ENCODE results near the gene FBN3. TPM values are rescaled to one million over a fixed set of nuclear protein-coding genes. Genes with fewer than 3 reads are reported as not detected.
"Not testable (repeated sequence)": the region's sequence is repeated elsewhere in the genome, so short reads cannot be mapped to it uniquely, and the experiment has no call there.

FBN3 gene
- total and polyA plus RNA-seq, 4 donors: 7.5 to 31.7 (median 14.5) TPM

DNA sequence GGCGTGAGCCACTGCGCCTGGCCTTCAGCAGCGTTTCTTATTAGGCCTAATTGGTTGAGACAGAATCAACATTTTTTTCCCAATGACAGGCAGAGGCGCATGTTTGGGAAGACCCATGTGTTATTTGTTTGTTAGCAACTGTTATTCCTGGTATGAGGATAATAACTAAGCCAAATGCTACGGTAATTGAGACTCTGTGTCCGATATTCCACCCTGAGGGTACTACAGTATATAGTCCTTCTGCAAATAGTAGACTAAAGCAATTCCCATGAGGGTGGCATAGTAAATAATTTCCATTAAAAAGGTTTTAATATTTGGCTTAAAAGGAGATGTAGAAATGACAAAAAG lies 115.2 kb downstream of the FBN3 start:
- Histone ChIP-seq H3K27ac (ENCODE audit: low read depth, low read length) (no peak overlapping the region), H3K36me3 (ENCODE audit: control insufficient read depth, insufficient read depth, low read length) (no peaks in the 10 kb centered on the region), H3K4me3 (ENCODE audit: low read depth, low read length) (no peak overlapping the region), H3K4me1 (ENCODE audit: control insufficient read depth, insufficient read depth, low read length) (peaks cover 11% of the 10 kb centered on the region), H3K9me3 (ENCODE audit: control insufficient read depth, insufficient read depth, low read length) (no peaks in the 10 kb centered on the region), H3K27me3 (ENCODE audit: control insufficient read depth, insufficient read depth, low read length) (no peaks in the 10 kb centered on the region)
- no peak for DNase-seq (ENCODE audit: low read depth in 4 of 6, low spot score in 6 of 6)
- 89% methylated on average over 4 of the region's 6 CpGs for WGBS (ENCODE audit: insufficient coverage)

DNA sequence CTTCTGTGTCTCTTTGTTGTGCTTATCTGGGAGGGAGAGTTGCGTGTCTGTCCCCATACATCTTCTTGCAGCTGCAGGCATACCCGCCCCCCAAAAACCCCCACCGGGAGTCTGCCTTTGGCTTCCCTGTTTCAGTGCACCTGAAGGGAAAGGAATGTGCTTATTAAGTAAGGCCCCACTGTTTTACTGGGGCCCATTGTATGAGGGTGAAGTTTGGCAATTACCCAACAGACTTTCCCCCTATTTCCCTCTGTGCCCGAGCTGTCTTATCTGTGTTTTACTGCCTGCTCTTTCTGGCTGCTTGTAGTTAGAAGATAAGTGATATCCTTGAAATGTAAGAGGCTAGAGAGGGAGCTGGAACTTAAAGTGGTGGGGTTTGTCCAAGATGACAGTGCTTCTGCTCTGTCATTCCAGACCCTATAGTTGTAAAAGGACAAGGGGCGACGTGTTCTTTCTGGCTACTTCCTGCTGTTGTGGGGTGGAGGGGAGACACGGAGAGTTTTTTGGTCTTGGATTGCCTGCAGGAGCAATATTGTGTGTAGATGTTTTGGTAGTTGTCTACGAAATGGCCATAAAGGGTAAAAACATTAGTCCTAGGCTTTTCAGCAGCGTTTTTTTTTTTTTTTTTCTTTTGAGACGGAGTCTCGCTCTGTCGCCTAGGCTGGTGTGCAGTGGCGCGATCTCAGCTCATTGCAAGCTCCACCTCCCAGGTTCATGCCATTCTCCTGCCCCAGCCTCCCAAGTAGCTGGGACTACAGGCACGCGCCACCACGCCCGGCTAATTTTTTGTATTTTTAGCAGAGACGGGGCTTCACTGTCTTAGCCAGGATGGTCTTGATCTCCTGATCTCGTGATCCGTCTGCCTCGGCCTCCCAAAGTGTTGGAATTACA lies 115.9 kb downstream of the FBN3 start:
- not testable (repeated sequence) for H3K36me3 ChIP-seq (ENCODE audit: control insufficient read depth, insufficient read depth, low read length); H3K9me3 ChIP-seq (ENCODE audit: control insufficient read depth, insufficient read depth, low read length); H3K27me3 ChIP-seq (ENCODE audit: control insufficient read depth, insufficient read depth, low read length); H3K27ac ChIP-seq (ENCODE audit: low read depth, low read length); DNase-seq (ENCODE audit: low read depth in 4 of 6, low spot score in 6 of 6); H3K4me3 ChIP-seq (ENCODE audit: low read depth, low read length)
- peaks cover 16% of the 10 kb centered on the region for H3K4me1 ChIP-seq (ENCODE audit: control insufficient read depth, insufficient read depth, low read length)
- WGBS (ENCODE audit: insufficient coverage): 72% methylated on average over 18 of the region's 22 CpGs

DNA sequence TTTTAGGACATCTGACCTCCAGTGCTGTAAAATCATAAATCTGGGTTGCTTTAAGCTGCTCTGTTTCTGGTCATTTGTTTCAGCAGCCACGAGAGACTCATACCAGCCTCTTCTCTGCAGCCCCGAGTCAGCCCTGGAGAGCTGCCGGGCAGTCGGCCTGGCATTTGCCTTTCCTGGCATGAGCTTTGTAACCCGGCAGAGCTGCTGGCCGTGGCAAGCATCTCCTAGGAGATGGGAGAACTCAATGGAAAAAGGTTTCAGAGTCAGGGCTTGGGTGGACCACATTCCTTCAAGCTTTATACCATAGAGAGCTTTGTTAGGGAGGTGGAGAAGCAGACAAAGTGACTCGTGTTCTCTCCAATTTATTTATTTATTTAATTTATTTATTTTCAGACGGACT lies 118.4 kb downstream of the FBN3 start:
- WGBS (ENCODE audit: insufficient coverage): 65% methylated on average over 5 of the region's 8 CpGs
- H3K27me3 ChIP-seq (ENCODE audit: control insufficient read depth, insufficient read depth, low read length): no peaks in the 10 kb centered on the region
- no peaks in the 10 kb centered on the region for H3K36me3 ChIP-seq (ENCODE audit: control insufficient read depth, insufficient read depth, low read length)
- no peak overlapping the region for H3K27ac ChIP-seq (ENCODE audit: low read depth, low read length)
- H3K4me3 ChIP-seq (ENCODE audit: low read depth, low read length): no peak overlapping the region
- H3K4me1 ChIP-seq (ENCODE audit: control insufficient read depth, insufficient read depth, low read length): peaks cover 16% of the 10 kb centered on the region
- H3K9me3 ChIP-seq (ENCODE audit: control insufficient read depth, insufficient read depth, low read length): no peaks in the 10 kb centered on the region
- DNase-seq (ENCODE audit: low read depth in 4 of 6, low spot score in 6 of 6): peak in 2 of 6 donors; percentile 49 to 61

DNA sequence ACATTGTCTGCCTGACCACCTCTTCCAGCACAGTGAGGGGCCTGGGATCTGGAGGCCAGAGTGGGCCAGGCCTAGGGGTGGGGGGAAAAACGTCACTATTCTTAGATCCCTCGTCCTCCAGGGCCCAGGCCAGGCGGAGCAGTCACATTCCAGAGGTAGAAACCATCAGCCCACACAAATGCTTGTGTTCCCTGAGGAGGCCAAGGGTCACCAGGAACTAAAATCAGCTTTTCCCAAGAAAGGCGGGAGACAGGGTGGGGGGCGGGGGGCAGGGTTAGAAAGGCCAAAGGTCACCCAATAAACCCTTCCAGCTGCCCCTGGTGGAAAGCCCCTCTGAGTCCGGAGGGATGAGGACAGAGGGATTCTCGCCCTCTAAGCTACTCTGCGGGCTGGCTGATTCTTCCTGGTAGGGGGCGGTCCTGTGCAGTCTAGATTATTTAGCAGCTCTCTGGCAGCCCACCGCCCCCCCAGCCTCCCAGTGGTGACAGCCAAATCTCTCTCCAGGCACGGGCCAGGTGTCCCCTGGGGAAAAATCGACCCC lies 120.4 kb downstream of the FBN3 start:
- no peak overlapping the region for H3K4me3 ChIP-seq (ENCODE audit: low read depth, low read length)
- no peak overlapping the region for H3K27ac ChIP-seq (ENCODE audit: low read depth, low read length)
- H3K27me3 ChIP-seq (ENCODE audit: control insufficient read depth, insufficient read depth, low read length): no peaks in the 10 kb centered on the region
- H3K4me1 ChIP-seq (ENCODE audit: control insufficient read depth, insufficient read depth, low read length): peaks cover 16% of the 10 kb centered on the region
- WGBS (ENCODE audit: insufficient coverage): 38% methylated on average over 4 of the region's 12 CpGs
- no peaks in the 10 kb centered on the region for H3K9me3 ChIP-seq (ENCODE audit: control insufficient read depth, insufficient read depth, low read length)
- H3K36me3 ChIP-seq (ENCODE audit: control insufficient read depth, insufficient read depth, low read length): no peaks in the 10 kb centered on the region
- DNase-seq (ENCODE audit: low read depth in 4 of 6, low spot score in 6 of 6): peak in 1 of 6 donors; percentile 21

DNA sequence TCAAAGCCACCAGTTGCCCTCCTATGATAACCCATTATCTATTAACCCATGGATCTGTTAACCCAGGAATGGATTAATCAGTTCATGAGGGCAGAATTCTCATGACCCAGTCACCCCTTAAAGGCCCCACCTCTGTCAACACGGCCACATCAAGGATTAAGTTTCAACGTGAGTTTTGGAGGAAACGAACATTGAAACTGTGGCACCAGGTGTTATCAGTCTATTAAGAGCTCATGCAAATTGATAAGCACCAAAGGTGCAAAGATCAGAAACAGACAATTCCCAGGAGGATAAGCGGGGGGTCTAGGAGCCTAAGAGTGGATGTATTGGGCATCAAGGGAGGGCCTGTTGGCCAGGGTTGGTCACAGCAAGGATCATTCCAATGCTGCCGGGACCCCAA lies 124.1 kb downstream of the FBN3 start:
- WGBS (ENCODE audit: insufficient coverage): 99% methylated on average over 4 of the region's 5 CpGs
- Histone ChIP-seq H3K36me3 (ENCODE audit: control insufficient read depth, insufficient read depth, low read length) (no peaks in the 10 kb centered on the region), H3K27me3 (ENCODE audit: control insufficient read depth, insufficient read depth, low read length) (no peaks in the 10 kb centered on the region), H3K27ac (ENCODE audit: low read depth, low read length) (no peak overlapping the region), H3K4me3 (ENCODE audit: low read depth, low read length) (no peak overlapping the region), H3K9me3 (ENCODE audit: control insufficient read depth, insufficient read depth, low read length) (no peaks in the 10 kb centered on the region), H3K4me1 (ENCODE audit: control insufficient read depth, insufficient read depth, low read length) (peaks cover 11% of the 10 kb centered on the region)
- no peak for DNase-seq (ENCODE audit: low read depth in 4 of 6, low spot score in 6 of 6)

DNA sequence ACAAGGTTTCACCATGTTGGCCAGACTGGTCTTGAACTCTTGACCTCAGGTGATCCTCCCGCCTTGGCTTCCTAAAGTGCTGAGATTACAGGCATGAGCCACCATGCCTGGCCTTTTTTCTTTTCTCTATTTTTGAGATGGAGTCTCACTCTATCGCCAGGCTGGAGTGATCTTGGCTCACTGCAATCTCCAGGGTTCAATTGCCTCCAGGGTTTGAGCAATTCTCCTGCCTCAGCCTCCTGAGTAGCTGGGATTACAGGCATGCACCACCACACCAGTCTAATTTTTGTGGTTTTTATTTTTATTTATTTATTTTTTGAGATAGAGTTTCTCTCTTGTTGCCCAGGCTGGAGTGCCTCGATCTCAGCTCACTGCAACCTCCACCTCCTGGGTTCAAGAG lies 125.1 kb downstream of the FBN3 start:
- not testable (repeated sequence) for H3K4me3 ChIP-seq (ENCODE audit: low read depth, low read length); H3K9me3 ChIP-seq (ENCODE audit: control insufficient read depth, insufficient read depth, low read length); DNase-seq (ENCODE audit: low read depth in 4 of 6, low spot score in 6 of 6); H3K36me3 ChIP-seq (ENCODE audit: control insufficient read depth, insufficient read depth, low read length); H3K27me3 ChIP-seq (ENCODE audit: control insufficient read depth, insufficient read depth, low read length); H3K27ac ChIP-seq (ENCODE audit: low read depth, low read length)
- WGBS (ENCODE audit: insufficient coverage): 100% methylated on average over 1 of the region's 3 CpGs
- H3K4me1 ChIP-seq (ENCODE audit: control insufficient read depth, insufficient read depth, low read length): peaks cover 10% of the 10 kb centered on the region

DNA sequence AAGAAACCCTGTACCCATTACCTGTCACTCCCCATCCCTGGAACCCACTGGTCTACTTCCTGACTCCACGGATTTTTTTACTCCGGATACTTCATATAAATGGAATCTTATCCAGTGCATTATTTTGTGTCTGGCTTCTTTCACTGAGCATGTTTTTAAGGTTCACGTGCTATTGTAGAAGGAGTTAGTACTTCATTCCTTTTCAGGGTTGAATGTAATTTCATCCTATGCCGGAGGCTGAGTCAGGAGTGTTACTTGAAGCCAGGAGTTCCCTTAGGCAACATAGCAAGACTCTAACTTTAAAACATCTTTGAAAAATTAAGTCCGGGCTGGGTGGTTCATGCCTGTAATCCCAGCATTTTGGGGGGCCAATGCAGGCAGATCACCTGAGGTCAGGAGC lies 126.0 kb downstream of the FBN3 start:
- no peaks in the 10 kb centered on the region for H3K27me3 ChIP-seq (ENCODE audit: control insufficient read depth, insufficient read depth, low read length)
- H3K4me3 ChIP-seq (ENCODE audit: low read depth, low read length): no peak overlapping the region

DNA sequence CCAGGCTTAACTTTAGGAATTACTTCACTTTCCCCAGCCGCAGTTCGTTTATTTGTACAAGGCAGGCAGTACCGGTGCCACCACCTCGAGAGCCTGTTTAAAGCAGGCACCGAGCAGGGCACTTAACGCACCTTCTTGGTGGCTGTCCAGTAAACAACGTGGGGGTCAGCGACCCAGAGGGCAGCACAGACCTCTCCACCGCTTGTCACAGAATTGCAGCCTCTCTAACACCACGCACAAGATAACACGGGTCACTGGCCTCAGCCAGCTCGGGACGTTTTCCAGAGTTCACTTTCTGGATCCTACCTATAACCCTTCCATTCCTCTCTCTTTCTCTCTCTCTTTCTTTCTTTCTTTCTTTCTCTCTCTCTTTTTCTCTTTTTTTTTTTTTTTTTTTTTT lies 127.1 kb downstream of the FBN3 start:
- Histone ChIP-seq H3K4me1 (ENCODE audit: control insufficient read depth, insufficient read depth, low read length) (no peaks in the 10 kb centered on the region), H3K4me3 (ENCODE audit: low read depth, low read length) (no peak overlapping the region), H3K27me3 (ENCODE audit: control insufficient read depth, insufficient read depth, low read length) (no peaks in the 10 kb centered on the region), H3K36me3 (ENCODE audit: control insufficient read depth, insufficient read depth, low read length) (no peaks in the 10 kb centered on the region), H3K27ac (ENCODE audit: low read depth, low read length) (no peak overlapping the region), H3K9me3 (ENCODE audit: control insufficient read depth, insufficient read depth, low read length) (no peaks in the 10 kb centered on the region)
- no peak for DNase-seq (ENCODE audit: low read depth in 4 of 6, low spot score in 6 of 6)
- 86% methylated on average over 12 of the region's 13 CpGs for WGBS (ENCODE audit: insufficient coverage)

More for the DNA sequence above, 126.0 kb downstream of the FBN3 start:
- Histone ChIP-seq H3K9me3 (ENCODE audit: control insufficient read depth, insufficient read depth, low read length) (no peaks in the 10 kb centered on the region), H3K4me1 (ENCODE audit: control insufficient read depth, insufficient read depth, low read length) (peaks cover 3% of the 10 kb centered on the region), H3K36me3 (ENCODE audit: control insufficient read depth, insufficient read depth, low read length) (no peaks in the 10 kb centered on the region), H3K27ac (ENCODE audit: low read depth, low read length) (no peak overlapping the region)
- DNase-seq (ENCODE audit: low read depth in 4 of 6, low spot score in 6 of 6): no peak
- 96% methylated on average over 2 of the region's 5 CpGs for WGBS (ENCODE audit: insufficient coverage)

DNA sequence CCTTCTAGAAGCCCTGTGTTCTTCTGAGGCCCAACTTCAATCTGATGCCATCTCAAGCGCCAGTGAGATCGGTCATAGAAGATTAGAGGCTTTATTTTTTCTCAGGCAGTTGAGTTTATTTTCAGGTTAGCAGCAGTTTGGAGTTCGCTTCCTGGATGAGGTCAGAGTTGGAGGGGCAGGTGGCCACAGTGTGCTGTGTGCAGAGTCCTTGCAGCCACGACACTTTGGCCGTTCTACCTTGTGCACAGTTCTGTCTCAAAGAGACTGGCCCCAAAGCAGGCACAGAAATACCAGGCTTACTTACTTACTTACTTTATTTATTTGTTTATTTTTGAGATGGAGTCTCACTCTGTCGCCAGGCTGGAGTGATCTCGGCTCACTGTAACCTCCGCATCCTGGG lies 128.0 kb downstream of the FBN3 start:
- 94% methylated on average over 5 of the region's 8 CpGs for WGBS (ENCODE audit: insufficient coverage)
- H3K4me3 ChIP-seq (ENCODE audit: low read depth, low read length): no peak overlapping the region
- H3K4me1 ChIP-seq (ENCODE audit: control insufficient read depth, insufficient read depth, low read length): no peaks in the 10 kb centered on the region
- H3K9me3 ChIP-seq (ENCODE audit: control insufficient read depth, insufficient read depth, low read length): no peaks in the 10 kb centered on the region
- DNase-seq (ENCODE audit: low read depth in 4 of 6, low spot score in 6 of 6): no peak
- H3K27ac ChIP-seq (ENCODE audit: low read depth, low read length): no peak overlapping the region
- H3K27me3 ChIP-seq (ENCODE audit: control insufficient read depth, insufficient read depth, low read length): no peaks in the 10 kb centered on the region
- H3K36me3 ChIP-seq (ENCODE audit: control insufficient read depth, insufficient read depth, low read length): no peaks in the 10 kb centered on the region

DNA sequence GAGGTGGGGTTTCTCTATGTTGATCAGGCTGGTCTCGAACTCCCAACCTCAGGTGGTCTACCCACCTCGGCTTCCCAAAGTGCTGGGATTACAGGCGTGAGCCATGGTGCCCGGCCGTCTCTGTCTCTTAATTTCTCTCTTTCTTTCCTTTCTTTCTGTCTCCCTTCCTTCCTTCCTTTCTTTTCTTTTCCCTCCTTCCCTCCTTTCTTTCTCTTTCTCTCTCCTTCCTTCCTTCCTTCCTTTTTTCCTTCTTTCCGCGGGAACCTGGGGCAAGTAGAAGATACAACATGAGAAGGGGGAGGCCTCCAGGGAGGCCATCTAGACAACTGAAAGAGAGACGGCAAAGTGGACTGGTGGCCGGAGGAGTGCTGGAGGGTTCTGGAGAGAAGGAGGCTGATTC lies 128.7 kb downstream of the FBN3 start:
- DNase-seq (ENCODE audit: low read depth in 4 of 6, low spot score in 6 of 6): no peak
- H3K9me3 ChIP-seq (ENCODE audit: control insufficient read depth, insufficient read depth, low read length): no peaks in the 10 kb centered on the region
- no peaks in the 10 kb centered on the region for H3K4me1 ChIP-seq (ENCODE audit: control insufficient read depth, insufficient read depth, low read length)
- H3K4me3 ChIP-seq (ENCODE audit: low read depth, low read length): no peak overlapping the region
- H3K27me3 ChIP-seq (ENCODE audit: control insufficient read depth, insufficient read depth, low read length): no peaks in the 10 kb centered on the region
- WGBS (ENCODE audit: insufficient coverage): 91% methylated on average over 6 of the region's 9 CpGs
- H3K36me3 ChIP-seq (ENCODE audit: control insufficient read depth, insufficient read depth, low read length): no peaks in the 10 kb centered on the region
- no peak overlapping the region for H3K27ac ChIP-seq (ENCODE audit: low read depth, low read length)
